GM12874 (cell line): ENCODE results near the gene ARGLU1.
A peak's percentile ranks its signal among the peaks of the same experiment; 100 is the strongest.

Source experiments
- CTCF ChIP-seq: IDR thresholded peaks from 2 replicates; pipeline ENCODE4 v1.5.1; 2011; ENCODE audit warnings: low read depth, mild to moderate bottlenecking, control low read depth, low read length, moderate library complexity; ENCODE audit not compliant: insufficient read depth

Gene ARGLU1

GRCh38 chr13:106536244-106537034 lies 31.5 kb downstream of the ARGLU1 start:
- TF ChIP-seq CTCF: peak; percentile 96

DNA sequence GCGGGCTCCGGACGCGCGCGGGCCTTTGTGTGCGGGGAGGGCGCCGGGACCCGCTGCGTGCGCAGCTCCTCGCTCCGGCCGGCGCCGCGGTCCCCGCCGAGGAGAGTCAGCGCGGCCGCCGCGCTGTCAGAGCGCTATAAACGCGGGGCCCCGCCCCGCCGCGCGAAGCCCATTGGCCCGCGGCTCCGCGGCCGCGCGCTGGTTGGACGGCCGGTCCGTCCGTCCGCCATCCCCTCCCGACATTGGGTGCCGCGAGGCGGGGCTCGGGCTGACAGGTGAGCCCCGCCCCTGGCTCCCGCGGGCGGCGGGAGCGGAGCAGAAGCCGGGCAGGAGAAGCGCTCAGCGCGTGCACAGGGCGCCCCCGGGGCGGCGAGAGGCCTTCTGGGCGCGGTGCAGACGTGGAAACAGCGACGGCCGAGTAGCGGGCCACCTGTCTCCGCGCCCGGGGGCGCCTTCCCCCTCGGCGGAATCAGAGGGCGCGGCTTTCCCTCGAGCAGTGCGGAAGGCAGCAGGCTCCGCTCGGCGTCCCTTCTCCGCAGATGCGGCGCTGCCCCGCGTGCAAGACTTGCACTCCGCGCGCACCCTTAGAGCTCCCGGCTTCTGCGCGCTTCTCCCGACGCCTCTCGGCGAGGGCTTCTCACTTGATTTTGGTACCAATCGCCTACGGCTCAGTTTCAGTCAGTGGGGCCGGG lies 32.2 kb downstream of the ARGLU1 start, which contains the start of gene EFNB2:
TSS of gene EFNB2 (minus strand) at position 111 of the 692 bp plus-strand sequence. CDS start 698 bp downstream, outside the sequence.
- peak; percentile 48 for TF ChIP-seq CTCF

DNA sequence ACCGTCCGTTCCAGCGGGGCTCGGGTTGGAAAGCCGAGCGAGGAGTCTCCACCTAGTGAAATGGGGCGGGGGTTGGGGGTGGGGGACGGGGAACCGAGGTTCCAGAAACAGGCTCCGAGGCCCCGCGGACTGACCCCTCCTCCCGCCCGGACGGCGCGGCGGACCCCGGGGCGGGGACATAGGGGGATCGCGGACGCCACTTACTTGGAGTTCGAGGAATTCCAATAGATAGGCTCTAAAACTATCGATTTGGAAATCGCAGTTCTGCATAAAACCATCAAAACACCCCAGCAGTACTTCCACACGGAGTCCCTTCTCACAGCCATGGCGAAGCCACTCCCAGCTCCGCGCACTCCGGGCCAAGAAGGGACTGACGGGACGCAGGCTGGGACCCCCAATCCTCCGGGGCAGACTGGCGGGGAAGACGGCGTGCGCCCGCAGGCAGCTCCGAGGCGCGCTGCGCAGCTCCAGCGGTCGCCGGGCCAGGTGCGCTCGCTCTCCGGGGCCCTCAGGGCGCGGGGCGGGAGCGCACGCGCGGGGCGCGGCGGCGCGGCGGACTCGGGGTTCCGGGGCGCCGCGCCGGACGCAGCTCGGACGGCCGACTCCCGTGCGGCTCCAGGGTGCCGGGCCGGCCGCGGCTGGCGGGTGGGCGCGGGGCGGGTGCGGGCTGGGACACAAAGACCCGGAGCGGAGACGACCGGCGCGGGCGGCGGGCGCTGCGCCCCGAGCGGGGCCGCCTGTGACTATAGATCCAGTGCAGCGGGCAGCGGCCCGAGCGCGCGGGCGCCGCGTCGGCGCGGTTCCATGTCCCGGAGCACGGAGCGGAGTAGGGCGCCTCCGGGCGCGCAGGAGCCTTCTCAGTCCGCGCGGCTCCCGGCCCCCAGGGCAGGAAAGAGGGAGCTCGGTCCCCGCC lies 33.0 kb downstream of the ARGLU1 start:
- no peak for TF ChIP-seq CTCF

DNA sequence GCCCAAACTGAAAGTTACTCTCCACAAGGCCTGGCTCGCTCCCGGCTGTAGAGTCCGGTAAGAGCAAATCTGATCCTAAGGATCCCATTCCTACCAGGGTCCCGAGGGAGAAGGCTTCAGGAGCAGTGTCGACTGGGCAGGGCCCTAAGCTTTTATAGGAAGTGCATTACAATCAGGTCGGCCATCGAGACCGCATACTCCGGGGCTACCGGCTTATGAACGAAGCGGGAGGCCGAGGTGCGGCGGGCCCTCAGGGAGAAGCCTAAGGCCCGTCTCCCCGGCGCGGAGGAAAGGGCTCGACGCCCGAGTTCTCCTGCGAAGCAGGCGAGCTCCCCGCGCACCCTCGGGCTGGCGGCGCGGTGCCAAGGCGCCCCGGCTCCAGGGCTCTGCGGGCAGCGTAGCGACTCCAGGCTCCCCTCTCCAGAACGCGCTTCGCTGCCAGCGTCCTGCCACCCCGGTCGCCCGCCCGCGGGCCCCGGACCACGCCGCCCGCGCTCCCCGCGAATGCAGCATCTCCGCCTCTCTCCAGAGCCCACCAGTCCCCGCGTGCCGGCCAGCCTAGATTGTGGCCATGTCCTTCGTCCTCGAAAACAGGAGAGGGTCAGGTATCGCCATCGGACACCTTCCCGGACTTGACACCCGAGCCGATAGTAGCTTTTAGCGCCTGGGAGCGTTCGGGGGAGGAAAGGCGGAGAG lies 33.8 kb downstream of the ARGLU1 start:
- TF ChIP-seq CTCF: no peak

DNA sequence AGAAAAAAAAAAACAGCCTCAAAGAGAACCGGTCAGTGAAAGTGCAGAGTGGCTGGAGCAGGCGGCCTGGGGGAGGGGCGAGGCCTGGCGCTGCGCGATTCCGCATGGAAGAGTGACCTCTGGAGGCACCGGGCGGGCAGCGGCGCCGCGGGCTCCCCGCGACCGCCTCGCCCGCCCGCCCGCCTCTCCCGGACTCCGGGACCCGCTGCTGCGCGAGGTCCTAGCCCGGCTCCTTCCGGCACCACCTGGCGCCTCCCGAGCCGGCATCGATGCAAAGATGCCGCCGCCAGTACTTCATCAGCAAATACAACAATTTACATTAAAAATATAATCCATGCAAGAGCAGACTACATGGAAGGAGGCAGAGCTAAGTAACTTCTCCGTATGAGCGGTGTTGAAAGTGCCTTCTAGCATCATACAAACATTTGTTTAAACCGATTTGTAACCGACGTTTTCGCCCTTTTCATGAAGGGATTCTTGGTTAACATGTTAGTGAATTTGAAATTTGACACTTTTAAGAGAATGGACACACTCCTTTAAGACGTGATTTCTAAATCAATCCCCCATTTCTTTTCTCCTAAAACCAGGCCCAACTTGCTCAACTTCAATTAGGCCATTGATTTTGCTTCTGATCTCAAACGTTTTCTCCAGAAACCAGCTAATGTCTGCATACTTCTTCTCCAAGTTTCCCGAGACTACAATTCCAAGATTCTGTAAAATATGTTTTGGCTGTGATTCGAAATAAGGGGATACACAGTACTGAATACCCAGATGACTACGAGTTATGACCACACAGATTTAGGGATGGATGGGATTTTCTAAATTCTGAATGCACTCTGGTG lies 34.6 kb downstream of the ARGLU1 start:
- peak; percentile 42 for TF ChIP-seq CTCF

GRCh38 chr13:106532111-106532929 lies 35.6 kb downstream of the ARGLU1 start:
- no peak for TF ChIP-seq CTCF
